AML-193 (cell line): ENCODE measurements around the gene CLDN15.
A peak's percentile ranks its signal among the peaks of the same experiment; 100 is the strongest.
"Not testable (repeated sequence)": the region's sequence is repeated elsewhere in the genome, so short reads cannot be mapped to it uniquely, and the experiment has no call there.

Source experiments
- DNase-seq, 2 experiments: peaks; one replicate each; lab custom pipeline; 2025; lab: John Stamatoyannopoulos, UW

Gene CLDN15, protein sequence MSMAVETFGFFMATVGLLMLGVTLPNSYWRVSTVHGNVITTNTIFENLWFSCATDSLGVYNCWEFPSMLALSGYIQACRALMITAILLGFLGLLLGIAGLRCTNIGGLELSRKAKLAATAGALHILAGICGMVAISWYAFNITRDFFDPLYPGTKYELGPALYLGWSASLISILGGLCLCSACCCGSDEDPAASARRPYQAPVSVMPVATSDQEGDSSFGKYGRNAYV

DNA sequence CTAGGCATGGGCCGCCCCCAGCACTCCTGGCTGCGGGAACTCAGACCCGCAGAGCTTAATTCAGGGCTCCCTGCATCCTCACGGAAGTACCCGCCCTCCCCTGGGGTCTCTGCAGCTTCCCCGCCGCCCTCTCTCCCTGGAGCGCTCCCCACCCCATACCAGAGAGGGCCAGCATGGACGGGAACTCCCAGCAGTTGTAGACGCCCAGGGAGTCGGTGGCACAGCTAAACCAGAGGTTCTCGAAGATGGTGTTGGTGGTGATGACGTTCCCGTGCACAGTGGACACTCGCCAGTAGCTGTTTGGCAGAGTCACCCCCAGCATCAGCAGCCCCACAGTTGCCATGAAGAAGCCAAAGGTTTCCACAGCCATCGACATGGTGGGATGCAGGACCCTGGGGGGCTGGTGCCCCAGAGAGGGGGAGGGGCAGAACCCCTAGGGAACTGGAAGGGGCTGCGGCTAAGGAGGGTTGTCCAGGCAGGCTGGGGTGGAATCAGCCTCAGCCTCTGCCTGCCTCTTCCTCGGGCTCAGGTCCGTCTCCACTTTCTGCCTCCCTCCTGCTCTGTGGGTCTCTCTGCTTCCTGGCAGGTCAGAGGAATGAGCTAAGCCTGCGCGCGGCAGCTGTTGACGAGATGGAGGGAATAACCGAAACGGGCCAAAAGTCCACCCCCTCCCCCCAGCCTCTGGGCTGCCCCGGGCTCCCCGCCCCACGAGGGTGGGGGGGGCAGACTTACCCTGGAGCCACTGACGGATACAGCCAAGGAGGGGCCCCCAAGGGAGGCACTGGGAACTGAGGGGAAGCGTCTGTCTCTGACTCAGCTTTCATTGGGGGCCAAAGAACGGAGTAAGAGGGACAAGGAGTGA is at the start of gene CLDN15:
TSS of gene CLDN15 (minus strand) at position 597 of the 862 bp plus-strand sequence. CDS start at position 376, 221 bp downstream.
- no peak for DNase-seq

DNA sequence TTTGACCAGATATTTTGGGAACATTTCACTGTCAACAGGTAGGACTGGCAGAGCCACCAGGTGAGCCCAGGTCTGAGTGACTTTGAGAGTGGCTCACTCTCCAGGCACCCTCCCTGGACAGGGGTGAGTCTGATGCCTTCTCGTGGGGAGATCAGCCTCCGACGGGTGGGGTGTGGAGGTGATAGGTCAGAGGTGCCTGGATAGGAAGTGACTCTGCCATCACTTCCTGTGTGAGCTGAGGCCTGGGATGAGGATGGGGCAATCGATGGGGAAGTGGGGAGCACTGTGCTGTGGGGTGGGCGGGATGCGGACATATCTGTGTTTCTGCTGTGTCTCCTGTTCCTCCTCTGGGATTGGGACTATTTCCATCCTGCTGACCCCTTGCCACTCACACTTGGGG is 49.4 kb upstream of the CLDN15 start:
- DNase-seq: peak in 1 of 2 experiments; percentile 5

DNA sequence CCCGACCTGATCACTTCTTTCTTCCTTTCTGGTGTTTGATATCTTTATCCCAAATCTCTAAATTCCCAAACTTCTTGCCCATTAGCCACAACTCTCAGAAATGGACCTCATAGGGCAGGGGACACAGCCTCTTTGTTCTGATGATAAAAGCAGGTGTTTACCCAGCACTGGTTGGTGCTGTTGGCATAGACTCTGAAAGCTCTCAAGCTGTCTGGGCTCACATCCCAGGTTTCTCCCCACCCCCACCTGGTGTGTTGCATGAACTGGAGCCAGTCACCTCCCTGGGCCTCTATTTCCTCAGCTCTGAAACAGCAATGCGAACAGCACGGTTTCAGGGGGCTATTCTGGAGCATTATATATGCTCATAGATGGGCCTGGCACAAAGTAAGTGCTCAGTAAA is 48.3 kb upstream of the CLDN15 start:
- DNase-seq: not testable (repeated sequence)

DNA sequence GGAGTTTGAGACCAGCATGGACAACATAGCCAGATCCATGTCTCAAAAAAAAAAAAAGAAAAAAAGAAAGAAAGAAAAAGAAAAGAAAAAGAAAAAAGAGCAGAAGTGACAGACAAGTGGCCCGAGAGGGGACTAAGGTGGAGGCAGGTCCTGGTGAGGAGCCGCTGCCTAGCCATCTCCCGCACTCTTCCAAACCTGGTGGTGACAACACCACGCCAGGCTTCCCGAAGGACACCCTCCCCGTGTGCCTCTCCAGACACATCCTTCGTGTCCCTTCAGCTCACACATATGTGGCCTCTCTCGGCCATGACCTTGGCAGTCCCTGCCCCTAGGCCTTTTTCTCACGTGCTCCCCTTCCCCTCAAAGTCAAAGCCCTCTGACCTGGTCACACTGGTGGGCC is 47.6 kb upstream of the CLDN15 start:
- no peak for DNase-seq

DNA sequence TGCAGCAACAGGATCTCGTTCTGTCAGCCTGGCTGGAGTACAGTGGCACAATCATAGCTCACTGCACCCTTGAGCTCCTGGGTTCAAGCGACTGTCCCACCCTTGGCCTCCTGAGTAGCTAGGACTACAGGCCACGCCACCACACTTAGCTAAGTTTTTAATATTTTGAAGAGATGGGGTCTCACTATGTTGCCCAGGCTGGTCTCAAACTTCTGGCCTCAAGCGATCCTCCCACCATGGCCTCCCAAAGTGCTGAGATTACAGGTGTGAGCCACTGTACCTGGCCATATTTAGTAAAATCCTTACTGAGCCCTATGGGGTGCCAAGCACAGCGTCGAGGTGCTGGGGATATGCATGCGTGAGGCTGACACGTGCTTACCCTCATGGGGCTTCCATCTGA is 43.3 kb upstream of the CLDN15 start:
- DNase-seq: not testable (repeated sequence)

DNA sequence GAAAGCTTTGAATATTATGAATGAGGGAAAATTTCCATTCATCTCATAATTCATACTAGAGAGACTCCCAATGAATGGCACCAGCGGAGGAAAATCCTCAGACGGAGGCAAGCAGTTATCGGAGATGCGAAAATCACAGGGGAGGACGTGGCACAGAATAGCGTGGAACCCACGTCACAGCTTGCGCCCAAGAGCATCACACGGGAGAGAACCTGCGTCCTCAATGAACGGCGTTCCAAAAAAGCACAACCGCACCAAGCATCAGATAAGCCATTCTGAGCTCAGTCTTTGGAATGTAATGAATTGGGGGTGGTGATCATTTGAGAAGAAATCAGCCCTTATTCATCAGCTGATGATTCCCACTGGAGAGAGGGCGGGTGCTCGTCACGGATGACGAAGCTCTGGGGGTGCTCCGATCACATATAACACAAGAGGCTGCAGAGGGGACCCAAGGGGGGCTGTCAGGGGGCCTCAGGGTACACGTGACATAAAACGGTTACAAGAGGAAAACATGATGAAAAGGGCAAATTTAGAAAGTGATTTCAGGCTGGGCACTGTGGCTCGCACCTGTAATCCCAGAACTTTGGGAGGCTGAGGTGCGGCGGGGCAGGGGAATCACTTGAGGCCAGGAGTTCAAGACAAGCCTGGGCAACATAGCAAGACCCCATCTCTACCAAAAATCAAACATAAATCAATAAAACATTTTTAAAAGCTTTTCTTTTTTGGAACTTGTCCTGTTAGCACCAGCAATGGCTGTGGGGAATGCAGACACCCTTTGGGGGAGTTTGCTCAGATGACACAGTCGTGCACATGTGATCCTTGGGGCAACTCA is 41.1 kb upstream of the CLDN15 start:
- no peak for DNase-seq

DNA sequence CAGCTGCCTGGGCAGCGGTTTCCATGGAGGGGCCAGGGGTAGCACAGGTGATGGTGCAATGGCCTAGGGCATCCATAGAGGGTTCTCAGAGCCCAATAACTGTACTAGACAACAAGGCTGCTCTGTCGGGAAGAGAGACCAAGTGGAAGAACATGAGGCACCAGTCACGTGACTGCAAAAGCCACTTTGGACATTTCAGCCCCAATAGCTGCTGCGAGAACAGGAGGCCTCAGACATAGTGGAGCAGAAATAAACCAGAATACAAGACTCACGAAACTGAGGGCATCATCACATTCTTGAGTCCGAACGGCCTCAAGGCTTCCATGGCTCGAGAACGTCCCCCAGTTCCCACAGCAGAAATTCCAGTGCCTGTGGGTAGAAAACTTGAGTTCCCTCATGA is 39.6 kb upstream of the CLDN15 start:
- no peak for DNase-seq

DNA sequence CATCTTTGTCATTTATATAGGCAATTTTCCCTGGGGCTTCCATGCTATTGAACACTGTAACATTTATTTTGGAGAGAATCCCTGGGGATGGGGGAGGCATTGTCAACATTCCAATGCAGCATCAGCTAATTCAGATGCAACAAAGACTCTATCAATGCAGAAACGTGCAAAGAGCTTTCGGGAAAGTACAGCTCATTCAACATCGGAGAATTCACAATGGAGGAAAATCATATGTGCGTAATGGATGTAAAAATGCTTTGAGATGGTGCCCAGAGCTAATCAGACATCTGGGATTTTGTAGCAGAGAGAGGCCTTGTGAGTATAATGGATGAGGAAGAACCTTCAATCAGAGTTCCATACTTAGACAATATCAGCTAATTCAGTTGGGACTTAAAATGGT is 35.6 kb upstream of the CLDN15 start:
- no peak for DNase-seq

DNA sequence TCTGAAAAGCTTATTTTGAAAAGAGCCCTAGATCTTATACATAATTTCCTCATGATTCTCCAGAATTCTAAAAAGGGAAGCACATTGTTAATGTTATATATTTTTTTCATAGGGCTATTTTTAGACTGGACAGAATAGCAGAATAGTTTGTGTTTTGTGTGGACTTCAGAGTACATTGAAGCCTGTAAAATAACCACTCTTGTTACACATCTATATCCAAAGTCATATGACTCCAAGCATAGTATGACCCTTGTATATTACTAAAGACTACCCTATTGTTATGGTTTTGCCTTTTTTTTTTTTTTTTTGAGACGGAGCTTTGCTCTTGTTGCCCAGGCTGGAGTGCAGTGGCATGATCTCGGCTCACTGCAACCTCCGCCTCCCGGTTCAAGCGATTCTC is 33.4 kb upstream of the CLDN15 start:
- no peak for DNase-seq

DNA sequence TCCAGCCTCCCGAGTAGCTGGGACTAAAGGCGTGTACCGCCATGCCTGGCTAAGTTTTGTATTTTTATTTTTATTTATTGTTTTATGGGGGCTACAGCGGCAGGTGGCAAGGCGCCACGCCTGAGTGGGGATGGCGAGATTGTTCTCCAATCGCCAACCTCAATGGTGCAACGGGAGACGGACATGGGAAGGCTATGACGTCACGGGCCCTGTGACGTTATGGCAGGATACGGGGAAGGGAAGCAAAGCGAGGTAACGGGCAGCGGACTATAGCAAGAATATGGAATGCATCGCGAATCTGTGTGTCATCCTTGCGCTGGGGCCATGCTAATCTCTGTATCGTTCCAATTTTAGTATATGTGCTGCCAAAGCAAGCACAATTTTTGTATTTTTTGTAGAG is 32.1 kb upstream of the CLDN15 start:
- no peak for DNase-seq

DNA sequence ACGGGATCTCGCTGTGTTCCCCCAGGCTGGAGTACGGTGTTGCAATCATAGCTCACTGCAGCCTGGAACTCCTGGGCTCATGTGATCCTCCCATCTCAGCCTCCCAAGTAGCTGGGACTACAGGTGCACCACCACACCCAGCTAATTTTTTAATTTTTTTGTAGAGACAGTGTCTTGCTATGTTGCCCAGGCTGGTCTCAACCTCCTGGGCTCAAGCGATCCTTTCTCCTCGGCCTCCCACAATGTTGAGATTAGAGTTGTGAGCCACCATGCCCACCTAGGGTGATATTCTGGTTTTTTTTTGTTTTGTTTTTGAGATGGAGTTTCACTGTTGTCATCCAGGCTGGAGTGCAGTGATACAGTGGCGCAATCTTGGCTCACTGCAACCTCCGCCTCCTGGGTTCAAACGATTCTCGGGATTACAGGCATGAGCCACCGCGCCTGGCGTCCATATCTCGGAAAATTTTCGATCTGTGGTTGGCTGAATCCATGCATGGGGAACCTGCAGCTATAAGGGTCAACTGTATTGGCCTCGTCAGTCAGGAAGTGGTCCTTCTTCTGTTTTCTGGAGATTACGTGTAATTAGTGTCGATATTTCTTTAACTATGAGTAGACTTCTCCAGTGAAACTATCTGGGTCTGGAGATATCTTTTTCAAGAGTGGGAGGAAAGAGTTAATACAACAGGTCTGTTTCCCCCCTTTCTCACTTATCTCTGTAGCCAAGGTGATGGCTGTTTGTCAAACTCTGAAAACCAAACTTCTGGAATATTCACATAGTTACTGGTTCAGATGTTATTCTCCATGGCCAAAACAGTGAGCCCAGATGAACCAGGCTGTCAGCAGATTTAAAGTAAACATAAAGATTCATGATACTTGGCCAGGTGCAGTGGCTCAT is 28.3 kb upstream of the CLDN15 start:
- no peak for DNase-seq

DNA sequence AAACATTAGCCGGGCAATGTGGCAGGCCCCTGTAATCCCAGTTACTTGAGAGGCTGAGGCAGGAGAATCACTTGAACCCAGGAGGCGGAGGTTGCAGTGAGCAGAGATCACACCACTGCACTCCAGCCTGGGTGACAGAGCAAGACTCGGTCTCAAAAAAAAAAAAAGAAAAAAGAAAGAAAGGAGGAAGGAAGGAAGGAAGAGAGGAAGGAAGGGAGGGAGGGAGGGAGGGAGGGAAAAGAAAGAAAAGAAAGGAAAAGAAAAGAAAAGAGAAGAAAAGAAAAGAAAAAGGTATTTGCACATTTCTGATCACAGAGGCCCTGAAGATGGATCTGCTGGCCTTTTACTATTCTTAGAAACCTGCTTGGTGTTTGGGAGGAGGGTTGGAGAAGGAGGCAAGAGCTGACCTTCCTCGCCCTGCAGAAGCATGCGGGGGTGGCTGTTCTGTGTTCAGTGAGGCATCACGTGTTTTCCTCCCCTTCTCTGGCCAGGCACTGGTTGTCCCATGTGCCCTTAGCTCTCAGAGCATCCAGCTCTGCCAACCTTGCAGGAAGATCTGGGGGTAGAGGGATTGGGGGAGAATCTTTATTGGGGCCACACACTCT is 26.6 kb upstream of the CLDN15 start:
- DNase-seq: peak in 1 of 2 experiments; percentile 4

DNA sequence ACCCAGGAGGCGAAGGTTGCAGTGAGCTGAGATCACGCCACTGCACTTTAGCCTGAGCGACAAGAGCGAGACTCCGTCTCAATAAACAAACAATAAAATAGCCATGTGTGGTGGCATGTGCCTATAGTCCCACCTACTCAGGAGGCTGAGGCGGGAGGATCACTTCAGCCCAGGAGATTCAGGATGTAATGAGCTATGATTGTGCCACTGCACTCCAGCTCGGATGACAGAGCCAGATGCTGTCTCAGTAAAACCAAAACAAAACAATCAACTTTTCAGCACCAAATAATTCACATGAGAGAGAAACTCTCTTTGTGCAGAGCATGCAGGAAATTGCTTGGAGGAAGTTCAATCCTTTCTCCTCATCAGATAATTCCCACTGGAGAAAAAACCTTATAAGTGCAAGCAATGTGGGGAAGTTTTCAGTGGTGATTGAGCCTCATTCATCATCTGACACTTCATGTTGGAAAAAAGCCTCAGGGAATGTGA is 20.7 kb upstream of the CLDN15 start:
- DNase-seq: no peak

DNA sequence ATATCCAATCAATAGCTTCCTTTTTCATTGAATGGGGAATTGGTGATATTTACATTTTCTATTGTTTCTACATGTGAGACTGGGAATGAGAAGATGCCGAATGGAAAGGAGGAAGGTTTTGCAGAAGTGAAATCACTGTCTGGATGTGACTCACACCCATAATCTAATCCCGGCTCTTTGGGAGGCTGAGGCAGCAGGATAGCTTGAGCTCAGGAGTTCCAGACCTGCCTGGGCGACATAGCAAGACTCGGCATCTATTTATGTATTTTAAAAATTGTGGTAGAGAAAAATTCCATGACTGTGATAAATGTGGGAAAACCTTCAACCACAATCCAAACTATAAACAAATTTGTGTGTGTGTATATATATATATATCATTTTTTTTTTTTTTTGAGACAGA is 18.2 kb upstream of the CLDN15 start:
- no peak for DNase-seq

DNA sequence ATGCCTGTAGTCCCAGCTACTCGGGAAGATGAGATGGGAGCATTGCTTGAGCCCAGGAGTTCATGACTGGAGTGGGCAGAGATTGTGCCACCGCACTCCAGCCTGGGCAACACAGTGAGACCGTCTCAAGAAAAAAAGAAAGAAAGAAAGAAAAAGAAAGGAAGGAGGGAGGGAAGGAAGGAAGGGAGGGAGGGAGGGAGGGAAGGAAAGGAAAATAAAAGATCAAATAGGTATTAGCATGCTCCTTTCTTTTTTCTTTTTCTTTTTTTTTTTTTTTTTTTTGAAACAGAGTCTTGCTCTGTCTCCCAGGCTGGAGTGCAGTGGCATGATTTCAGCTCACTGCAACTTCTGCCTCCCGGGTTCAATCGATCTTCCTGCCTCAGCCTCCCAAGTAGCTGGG is 15.6 kb upstream of the CLDN15 start:
- not testable (repeated sequence) for DNase-seq

DNA sequence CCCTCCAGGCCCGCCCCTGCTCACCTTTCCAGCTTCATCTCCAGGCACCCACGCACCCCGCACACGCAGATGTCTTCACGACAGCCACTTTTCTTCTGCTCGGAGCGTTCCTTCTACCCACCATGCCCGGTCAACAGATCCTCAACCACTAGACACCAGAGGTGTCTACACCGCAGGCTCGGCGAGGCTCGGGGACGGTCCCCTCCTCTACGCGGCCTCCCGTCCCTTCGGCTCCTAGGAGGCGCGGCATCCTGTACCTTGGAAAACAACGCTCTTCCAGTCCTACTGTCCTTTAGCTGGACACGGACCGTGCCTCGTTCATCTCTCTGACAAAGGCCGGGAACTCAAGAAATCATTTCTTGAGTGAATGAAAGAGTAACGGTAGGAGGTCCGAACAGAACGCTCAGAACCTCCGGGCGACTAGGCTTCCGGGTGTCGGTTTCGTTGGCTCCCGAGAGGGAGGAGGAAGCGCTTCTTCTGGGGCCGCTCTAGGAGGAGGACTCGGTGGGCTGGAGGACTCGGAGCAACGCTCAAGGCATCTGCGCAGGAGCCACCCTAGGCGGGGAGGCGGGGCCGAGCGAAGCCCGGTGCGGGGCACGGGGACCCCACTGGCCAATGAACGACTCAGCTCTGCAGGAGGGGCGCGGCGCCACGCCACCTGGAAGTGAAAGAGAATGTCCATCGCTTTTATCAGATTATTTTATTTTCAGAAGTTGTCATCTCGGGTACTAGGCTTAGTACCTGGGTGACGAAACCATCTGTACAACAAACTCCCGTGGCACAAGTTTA is 14.5 kb upstream of the CLDN15 start:
- peak; percentile 89 to 92 for DNase-seq

DNA sequence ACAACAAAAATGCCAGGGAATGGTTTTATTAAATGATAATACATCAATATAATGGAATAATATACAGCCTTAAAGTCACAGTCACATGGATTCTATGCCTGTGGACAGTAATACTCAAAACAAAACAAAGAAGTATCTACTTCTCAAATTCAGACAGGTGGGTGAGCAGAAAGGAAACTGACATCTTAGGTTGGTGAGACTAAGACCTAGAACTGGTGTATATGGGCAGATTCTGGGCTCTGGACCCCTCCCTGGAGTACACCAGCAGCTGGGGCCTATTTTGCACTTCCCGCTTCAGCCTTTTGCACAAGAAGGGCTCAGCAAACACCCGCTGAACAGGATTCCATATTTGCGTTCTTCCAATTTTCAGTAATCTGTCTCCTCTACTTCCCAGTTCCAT is 12.7 kb upstream of the CLDN15 start:
- no peak for DNase-seq

DNA sequence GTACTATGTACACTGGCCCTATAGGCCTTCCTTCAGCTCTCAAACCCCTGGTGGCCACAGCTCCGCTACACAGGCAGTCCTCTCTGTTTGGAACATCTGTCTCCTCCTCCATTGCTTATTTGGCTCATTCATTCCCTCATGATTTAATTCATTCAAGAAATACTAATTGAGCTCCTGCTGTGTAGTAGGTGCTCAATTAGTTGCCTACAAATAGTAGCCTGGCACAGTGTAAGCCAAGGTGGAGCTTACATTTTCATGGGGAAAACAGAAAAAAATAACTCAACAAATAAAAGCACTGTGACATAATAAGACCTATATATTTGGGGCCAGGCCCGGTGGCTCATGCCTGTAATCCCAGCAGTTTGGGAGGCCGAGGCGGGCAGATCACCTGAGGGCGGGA is 10.7 kb upstream of the CLDN15 start:
- no peak for DNase-seq

DNA sequence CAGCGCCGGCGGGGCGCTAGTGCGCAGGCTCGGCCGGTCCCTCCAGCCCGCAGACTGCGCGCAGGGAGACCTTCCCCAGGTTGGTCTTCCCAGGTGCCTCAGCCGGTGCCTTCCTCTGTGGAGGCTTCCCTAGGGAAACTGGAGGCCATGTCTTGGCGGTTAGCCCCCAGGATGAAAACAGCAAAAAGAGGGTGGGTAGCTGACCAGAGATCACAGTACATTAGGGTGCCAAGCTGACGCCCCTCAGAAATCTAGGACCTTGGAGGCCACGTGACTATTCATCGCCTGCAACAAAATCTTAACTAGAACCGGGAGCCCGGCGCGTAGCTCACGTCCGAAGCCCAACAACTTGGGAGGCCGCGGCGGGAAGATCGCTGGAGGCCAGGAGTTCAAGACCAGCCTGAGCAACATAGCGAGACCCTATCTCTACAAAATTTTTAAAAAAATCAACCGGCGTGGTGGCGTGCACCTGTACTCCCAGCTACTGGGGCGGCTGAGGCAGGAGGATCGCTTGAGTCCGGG is 7.6 kb upstream of the CLDN15 start:
- DNase-seq: no peak
